ENCODE measurements around the gene TBC1D8B. TPM values are rescaled to one million over a fixed set of nuclear protein-coding genes. Genes with fewer than 3 reads are reported as not detected.
"Not testable (repeated sequence)": the region's sequence is repeated elsewhere in the genome, so short reads cannot be mapped to it uniquely, and the experiment has no call there.

TBC1D8B gene
- 17.2 TPM for polyA plus RNA-seq
- long read RNA-seq, donor 1, full-length matches to known transcripts: 4 of 15 reads
- long read RNA-seq, donor 1, partial matches to known transcripts: 11 of 15 reads
- long read RNA-seq, donor 1, other reads (novel, unspliced or antisense): 0 of 15 reads
- long read RNA-seq, donor 2, full-length matches to known transcripts: 3 of 3 reads
- long read RNA-seq, donor 2, partial matches to known transcripts: 0 of 3 reads
- long read RNA-seq, donor 2, other reads (novel, unspliced or antisense): 0 of 3 reads
- long read RNA-seq, donor 3, full-length matches to known transcripts: 4 of 19 reads
- long read RNA-seq, donor 3, partial matches to known transcripts: 15 of 19 reads
- long read RNA-seq, donor 3, other reads (novel, unspliced or antisense): 0 of 19 reads
- long read RNA-seq, donor 4: 0 reads
- long read RNA-seq, donor 5, full-length matches to known transcripts: 3 of 3 reads
- long read RNA-seq, donor 5, partial matches to known transcripts: 0 of 3 reads
- long read RNA-seq, donor 5, other reads (novel, unspliced or antisense): 0 of 3 reads
- long read RNA-seq, donor 6, full-length matches to known transcripts: 1 of 1 reads
- long read RNA-seq, donor 6, partial matches to known transcripts: 0 of 1 reads
- long read RNA-seq, donor 6, other reads (novel, unspliced or antisense): 0 of 1 reads
- long read RNA-seq, donor 7, full-length matches to known transcripts: 2 of 2 reads
- long read RNA-seq, donor 7, partial matches to known transcripts: 0 of 2 reads
- long read RNA-seq, donor 7, other reads (novel, unspliced or antisense): 0 of 2 reads
- long read RNA-seq, donor 8, full-length matches to known transcripts: 2 of 2 reads
- long read RNA-seq, donor 8, partial matches to known transcripts: 0 of 2 reads
- long read RNA-seq, donor 8, other reads (novel, unspliced or antisense): 0 of 2 reads
- long read RNA-seq, donor 9, full-length matches to known transcripts: 3 of 3 reads
- long read RNA-seq, donor 9, partial matches to known transcripts: 0 of 3 reads
- long read RNA-seq, donor 9, other reads (novel, unspliced or antisense): 0 of 3 reads
- long read RNA-seq, donor 10: 0 reads
- long read RNA-seq, donor 11, full-length matches to known transcripts: 1 of 1 reads
- long read RNA-seq, donor 11, partial matches to known transcripts: 0 of 1 reads
- long read RNA-seq, donor 11, other reads (novel, unspliced or antisense): 0 of 1 reads

GRCh38 chrX:106802388-106803275 lies at the start of gene TBC1D8B:
Gene TBC1D8B, plus strand, starts transcription at chrX:106802673. Its CDS starts 181 bp downstream, at chrX:106802854.
- WGBS (ENCODE audit: insufficient coverage, low lambda C conversion rate): no CpG with 5 or more reads among the region's 36 CpGs
- Histone ChIP-seq H3K27me3 (ENCODE audit: control insufficient read depth, insufficient read depth, low read length) (no peaks in the 10 kb centered on the region), H3K27ac (ENCODE audit: low read length) (peak within 1 kb of the TSS; percentile 90), H3K36me3 (ENCODE audit: control insufficient read depth, insufficient read depth, low read length) (no peaks in the 10 kb centered on the region), H3K4me3 (ENCODE audit: low read length) (peak within 1 kb of the TSS; percentile 77), H3K9me3 (ENCODE audit: control insufficient read depth, low read depth, low read length) (no peaks in the 10 kb centered on the region), H3K4me1 (ENCODE audit: control insufficient read depth, insufficient read depth, low read length) (peaks cover 7% of the 10 kb centered on the region)
- peak; percentile 86 to 92 for DNase-seq

- H3K9me3 ChIP-seq (ENCODE audit: control insufficient read depth, low read depth, low read length); H3K4me1 ChIP-seq (ENCODE audit: control insufficient read depth, insufficient read depth, low read length); DNase-seq; H3K4me3 ChIP-seq (ENCODE audit: low read length); H3K36me3 ChIP-seq (ENCODE audit: control insufficient read depth, insufficient read depth, low read length); H3K27me3 ChIP-seq (ENCODE audit: control insufficient read depth, insufficient read depth, low read length); H3K27ac ChIP-seq (ENCODE audit: low read length): not testable (repeated sequence)
- WGBS (ENCODE audit: insufficient coverage, low lambda C conversion rate): no CpG with 5 or more reads among the region's 1 CpG
These were observed 33.2 kb upstream of the TBC1D8B start for GRCh38 chrX:106769288-106769687.

GRCh38 chrX:106774981-106775380 lies 27.5 kb upstream of the TBC1D8B start:
- Histone ChIP-seq H3K4me3 (ENCODE audit: low read length) (no peak overlapping the region), H3K4me1 (ENCODE audit: control insufficient read depth, insufficient read depth, low read length) (peaks cover 5% of the 10 kb centered on the region), H3K36me3 (ENCODE audit: control insufficient read depth, insufficient read depth, low read length) (peaks cover 5% of the 10 kb centered on the region), H3K27me3 (ENCODE audit: control insufficient read depth, insufficient read depth, low read length) (no peaks in the 10 kb centered on the region), H3K9me3 (ENCODE audit: control insufficient read depth, low read depth, low read length) (no peaks in the 10 kb centered on the region), H3K27ac (ENCODE audit: low read length) (no peak overlapping the region)
- DNase-seq: peak; percentile 23
- no CpG with 5 or more reads among the region's 2 CpGs for WGBS (ENCODE audit: insufficient coverage, low lambda C conversion rate)

- H3K27ac ChIP-seq (ENCODE audit: low read length): peak overlapping the region; percentile 91
- no peak overlapping the region for H3K4me3 ChIP-seq (ENCODE audit: low read length)
- H3K4me1 ChIP-seq (ENCODE audit: control insufficient read depth, insufficient read depth, low read length): peaks cover 22% of the 10 kb centered on the region
- peaks cover 3% of the 10 kb centered on the region for H3K36me3 ChIP-seq (ENCODE audit: control insufficient read depth, insufficient read depth, low read length)
- H3K27me3 ChIP-seq (ENCODE audit: control insufficient read depth, insufficient read depth, low read length): no peaks in the 10 kb centered on the region
- no CpG with 5 or more reads among the region's 2 CpGs for whole genome bisulfite sequencing (ENCODE audit: insufficient coverage, low lambda C conversion rate)
- DNase-seq: no peak
- H3K9me3 ChIP-seq (ENCODE audit: control insufficient read depth, low read depth, low read length): no peaks in the 10 kb centered on the region
These were observed 22.2 kb upstream of the TBC1D8B start for GRCh38 chrX:106780264-106780663.

- H3K36me3 ChIP-seq (ENCODE audit: control insufficient read depth, insufficient read depth, low read length): peaks cover 6% of the 10 kb centered on the region
- peak overlapping the region; percentile 91 for H3K27ac ChIP-seq (ENCODE audit: low read length)
- peaks cover 22% of the 10 kb centered on the region for H3K4me1 ChIP-seq (ENCODE audit: control insufficient read depth, insufficient read depth, low read length)
- WGBS (ENCODE audit: insufficient coverage, low lambda C conversion rate): no CpG with 5 or more reads among the region's 1 CpG
- H3K9me3 ChIP-seq (ENCODE audit: control insufficient read depth, low read depth, low read length): no peaks in the 10 kb centered on the region
- H3K4me3 ChIP-seq (ENCODE audit: low read length): no peak overlapping the region
- DNase-seq: peak; percentile 77 to 86
- no peaks in the 10 kb centered on the region for H3K27me3 ChIP-seq (ENCODE audit: control insufficient read depth, insufficient read depth, low read length)
These were observed 21.7 kb upstream of the TBC1D8B start for GRCh38 chrX:106780664-106781377.

GRCh38 chrX:106783716-106784115 lies 18.8 kb upstream of the TBC1D8B start:
- peaks cover 22% of the 10 kb centered on the region for H3K4me1 ChIP-seq (ENCODE audit: control insufficient read depth, insufficient read depth, low read length)
- H3K27me3 ChIP-seq (ENCODE audit: control insufficient read depth, insufficient read depth, low read length): no peaks in the 10 kb centered on the region
- WGBS (ENCODE audit: insufficient coverage, low lambda C conversion rate): no CpG with 5 or more reads among the region's 7 CpGs
- DNase-seq: no peak
- no peaks in the 10 kb centered on the region for H3K9me3 ChIP-seq (ENCODE audit: control insufficient read depth, low read depth, low read length)
- H3K36me3 ChIP-seq (ENCODE audit: control insufficient read depth, insufficient read depth, low read length): peaks cover 4% of the 10 kb centered on the region
- H3K27ac ChIP-seq (ENCODE audit: low read length): no peak overlapping the region
- H3K4me3 ChIP-seq (ENCODE audit: low read length): no peak overlapping the region

GRCh38 chrX:106791495-106791894 lies 11.0 kb upstream of the TBC1D8B start:
- H3K4me1 ChIP-seq (ENCODE audit: control insufficient read depth, insufficient read depth, low read length): peaks cover 4% of the 10 kb centered on the region
- no peak for DNase-seq
- no peak overlapping the region for H3K4me3 ChIP-seq (ENCODE audit: low read length)
- H3K36me3 ChIP-seq (ENCODE audit: control insufficient read depth, insufficient read depth, low read length): peaks cover 2% of the 10 kb centered on the region
- H3K9me3 ChIP-seq (ENCODE audit: control insufficient read depth, low read depth, low read length): no peaks in the 10 kb centered on the region
- WGBS (ENCODE audit: insufficient coverage, low lambda C conversion rate): no CpG with 5 or more reads among the region's 1 CpG
- H3K27me3 ChIP-seq (ENCODE audit: control insufficient read depth, insufficient read depth, low read length): no peaks in the 10 kb centered on the region
- peak overlapping the region; percentile 17 for H3K27ac ChIP-seq (ENCODE audit: low read length)

- no peaks in the 10 kb centered on the region for H3K9me3 ChIP-seq (ENCODE audit: control insufficient read depth, low read depth, low read length)
- no peaks in the 10 kb centered on the region for H3K27me3 ChIP-seq (ENCODE audit: control insufficient read depth, insufficient read depth, low read length)
- no peak for DNase-seq
- H3K4me1 ChIP-seq (ENCODE audit: control insufficient read depth, insufficient read depth, low read length): peaks cover 7% of the 10 kb centered on the region
- peaks cover 2% of the 10 kb centered on the region for H3K36me3 ChIP-seq (ENCODE audit: control insufficient read depth, insufficient read depth, low read length)
- WGBS (ENCODE audit: insufficient coverage, low lambda C conversion rate): no CpG with 5 or more reads among the region's 11 CpGs
- peak overlapping the region; percentile 77 for H3K4me3 ChIP-seq (ENCODE audit: low read length)
- H3K27ac ChIP-seq (ENCODE audit: low read length): peak overlapping the region; percentile 90
These were observed 448 bp upstream of the TBC1D8B start for GRCh38 chrX:106802063-106802387.
